HCT116 (cell line): Measurements from ENCODE around the gene ZBTB7C. TPM values are rescaled to one million over a fixed set of nuclear protein-coding genes. Genes with fewer than 3 reads are reported as not detected.

Experiments
- ATAC-seq: fragments of 200-7000 bp; cut with Tn5 transposase; 2 replicates; pipeline ENCODE4 v1.9.1; 2020; ENCODE audit warnings: mild to moderate bottlenecking, moderate library complexity
- BruUV-seq: library from RNA; stranded (reverse); fragments of 400-500 nt; replicated peaks from 2 replicates; lab custom pipeline; 2021; lab: Mats Ljungman, UMichigan
- CTCF ChIA-PET: fragments of 300-600 bp; sonication (Branson Sonifier 250); formaldehyde crosslinking; loops from one replicate; lab custom pipeline; 2021; ENCODE audit warnings: antibody characterized with exemption; lab: Charles Lee
- POLR2A ChIA-PET: fragments of 300-600, 350-600 bp; sonication (Branson Sonifier 250); formaldehyde crosslinking; loops from one replicate; lab custom pipeline; 2021; ENCODE audit warnings: antibody characterized with exemption; lab: Charles Lee
- RAD21 ChIA-PET, 2 experiments: fragments of 300-600 bp; sonication (Branson Sonifier 250); formaldehyde crosslinking; loops; one replicate each; lab custom pipeline; 2023; ENCODE audit warnings: low total read pairs in 2 of 2; ENCODE audit not compliant: uncharacterized antibody in 2 of 2, unreplicated experiment in 2 of 2, low non-redundant PET in 1 of 2; lab: Charles Lee
- DNase-seq: peaks from one replicate; pipeline ENCODE4 v3.0.0-alpha.2; 2010; ENCODE audit warnings: low read depth, low spot score
- H2AFZ ChIP-seq: fragments of 200-600 bp; shearing (Covaris generic), sonication (generic); 2 replicates; pipeline ENCODE4 v1.6.1; 2017; ENCODE audit warnings: low read depth, mixed run types, mixed read lengths, antibody characterized with exemption, low read length; ENCODE audit not compliant: poor library complexity, severe bottlenecking
- H3K27ac ChIP-seq: 2 replicates; pipeline ENCODE4 v1.5.1; 2012; ENCODE audit warnings: low read depth, low read length
- H3K27me3 ChIP-seq: fragments of 200-600 bp; sonication (generic); 2 replicates; pipeline ENCODE4 v1.6.1; 2016; ENCODE audit warnings: mixed run types, low read length, mixed read lengths; ENCODE audit not compliant: insufficient read depth
- H3K36me3 ChIP-seq, 2 experiments: fragments of 200-500 bp in 1 of 2; fragments of 200-600 bp in 1 of 2; sonication (Bioruptor generic) in 1 of 2; sonication (generic) in 1 of 2; 2 replicates each; pipeline versions ENCODE4 v1.5.1 to v1.6.1; 2014 to 2016; ENCODE audit warnings: low read length in 2 of 2, inconsistent platforms in 1 of 2, mixed read lengths in 1 of 2, mixed run types in 1 of 2; ENCODE audit not compliant: insufficient read depth in 2 of 2, control insufficient read depth in 1 of 2
- H3K4me1 ChIP-seq, 2 experiments: fragments of 200-600 bp in 1 of 2; sonication (generic) in 1 of 2; 2 replicates each; pipeline versions ENCODE4 v1.5.1 to v1.6.1; 2012 to 2017; ENCODE audit warnings: low read length in 2 of 2, inconsistent platforms in 1 of 2, mild to moderate bottlenecking in 1 of 2, mixed read lengths in 1 of 2, mixed run types in 1 of 2, moderate library complexity in 1 of 2; ENCODE audit not compliant: insufficient read depth in 2 of 2, control insufficient read depth in 1 of 2
- H3K4me2 ChIP-seq: fragments of 200-600 bp; sonication (generic); 2 replicates; pipeline ENCODE4 v1.6.1; 2017; ENCODE audit warnings: mixed run types, low read length, mixed read lengths
- H3K4me3 ChIP-seq, 2 experiments: fragments of 200-600 bp in 1 of 2; sonication (generic) in 1 of 2; replicated peaks in 1 of 2; 2 replicates each; pipeline ENCODE4 v1.5.1; 2011 to 2016; ENCODE audit warnings: low read length in 2 of 2, control low read depth in 1 of 2, low read depth in 1 of 2, mild to moderate bottlenecking in 1 of 2, mixed read lengths in 1 of 2, mixed run types in 1 of 2
- H3K79me2 ChIP-seq: fragments of 200-600 bp; sonication (generic); 2 replicates; pipeline ENCODE4 v1.6.1; 2017; ENCODE audit warnings: mild to moderate bottlenecking, mixed run types, low read length, moderate library complexity, mixed read lengths; ENCODE audit not compliant: insufficient read depth
- H3K9ac ChIP-seq: fragments of 200-600 bp; sonication (generic); 2 replicates; pipeline ENCODE4 v1.6.1; 2016; ENCODE audit warnings: low read length, mixed read lengths
- H3K9me2 ChIP-seq: fragments of 200-600 bp; sonication (generic), shearing (Covaris generic); 2 replicates; pipeline ENCODE4 v1.6.1; 2017; ENCODE audit warnings: mixed run types, mild to moderate bottlenecking, moderate library complexity; ENCODE audit not compliant: insufficient read depth
- H3K9me3 ChIP-seq, 2 experiments: fragments of 200-500 bp in 1 of 2; fragments of 200-600 bp in 1 of 2; sonication (Bioruptor generic) in 1 of 2; sonication (generic) in 1 of 2; 2 replicates each; pipeline ENCODE4 v1.6.1; 2014 to 2017; ENCODE audit warnings: low read length in 2 of 2, mixed read lengths in 2 of 2, inconsistent platforms in 1 of 2, low read depth in 1 of 2, mild to moderate bottlenecking in 1 of 2, mixed run types in 1 of 2, moderate library complexity in 1 of 2; ENCODE audit not compliant: control insufficient read depth in 1 of 2, insufficient read depth in 1 of 2
- H4K20me1 ChIP-seq: fragments of 200-600 bp; sonication (generic), shearing (Covaris generic); 2 replicates; pipeline ENCODE4 v1.6.1; 2017; ENCODE audit warnings: mixed run types, mild to moderate bottlenecking, moderate library complexity; ENCODE audit not compliant: insufficient read depth
- ATF3 ChIP-seq: IDR thresholded peaks from 2 replicates; pipeline ENCODE4 v1.6.1; 2012
- CBX3 ChIP-seq: IDR thresholded peaks from 2 replicates; pipeline ENCODE4 v1.6.1; 2012; ENCODE audit warnings: low read depth
- CTCF ChIP-seq, 3 experiments: fragments of 200-600 bp in 1 of 3; sonication (generic) in 1 of 3; IDR thresholded peaks in 2 of 3; conservative IDR thresholded peaks in 1 of 3; 2 replicates each; pipeline ENCODE4 v1.5.1; 2012 to 2017; ENCODE audit warnings: low read depth in 2 of 3, low read length in 2 of 3, antibody characterized with exemption in 1 of 3, borderline replicate concordance in 1 of 3, control low read depth in 1 of 3, mild to moderate bottlenecking in 1 of 3, mixed read lengths in 1 of 3, mixed run types in 1 of 3, moderate library complexity in 1 of 3; ENCODE audit not compliant: insufficient read depth in 1 of 3
- EGR1 ChIP-seq: IDR thresholded peaks from 2 replicates; pipeline ENCODE4 v1.6.1; 2012; ENCODE audit warnings: low read depth
- ELF1 ChIP-seq: IDR thresholded peaks from 2 replicates; pipeline ENCODE4 v1.6.1; 2012; ENCODE audit warnings: low read depth, borderline replicate concordance
- EZH2 ChIP-seq: fragments of 200-600 bp; sonication (generic); IDR thresholded peaks from 2 replicates; pipeline ENCODE4 v1.6.1; 2017; ENCODE audit warnings: antibody characterized with exemption, mixed run types
- FOSL1 ChIP-seq: IDR thresholded peaks from 2 replicates; pipeline ENCODE4 v1.6.1; 2012; ENCODE audit warnings: low read depth
- JUND ChIP-seq: IDR thresholded peaks from 2 replicates; pipeline ENCODE4 v1.6.1; 2012
- MAX ChIP-seq: IDR thresholded peaks from 2 replicates; pipeline ENCODE4 v1.6.1; 2012
- POLR2A ChIP-seq: IDR thresholded peaks from 2 replicates; pipeline ENCODE4 v1.7.0; 2011; ENCODE audit warnings: borderline replicate concordance; ENCODE audit not compliant: insufficient read depth, insufficient read length; ENCODE audit errors: extremely low read depth
- POLR2AphosphoS5 ChIP-seq: IDR thresholded peaks from 2 replicates; pipeline ENCODE4 v1.6.1; 2011; ENCODE audit warnings: mild to moderate bottlenecking, low read depth, low read length, moderate library complexity
- REST ChIP-seq: IDR thresholded peaks from 2 replicates; pipeline ENCODE4 v1.6.1; 2012; ENCODE audit warnings: low read depth
- SP1 ChIP-seq: IDR thresholded peaks from 2 replicates; pipeline ENCODE4 v1.6.1; 2012; ENCODE audit warnings: low read depth
- SRF ChIP-seq: IDR thresholded peaks from 2 replicates; pipeline ENCODE4 v1.6.1; 2012; ENCODE audit warnings: low read depth
- YY1 ChIP-seq: IDR thresholded peaks from 2 replicates; pipeline ENCODE4 v1.6.1; 2011; ENCODE audit warnings: low read length, low read depth, moderate library complexity, mild to moderate bottlenecking; ENCODE audit not compliant: insufficient replicate concordance; ENCODE audit errors: extremely low read depth
- ZBTB33 ChIP-seq: IDR thresholded peaks from 2 replicates; pipeline ENCODE4 v1.6.1; 2011; ENCODE audit warnings: mild to moderate bottlenecking, low read length, moderate library complexity; ENCODE audit not compliant: insufficient replicate concordance; ENCODE audit errors: extremely low read depth
- ZNF274 ChIP-seq: fragments of 200-500 bp; sonication (Bioruptor generic); IDR thresholded peaks from 2 replicates; pipeline ENCODE4 v1.6.1; 2014; ENCODE audit warnings: mild to moderate bottlenecking, low read depth, low read length, inconsistent platforms
- intact Hi-C: fragments of 100-400 bp; cut with micrococcal nuclease; formaldehyde crosslinking; loops from 2 replicates; pipeline ENCODE4 v1.10.0; 2022
- total RNA-seq: library from RNA; stranded (reverse); gene quantifications from one replicate; pipeline ENCODE4 v1.2.1, GENCODE V29; 2021; ENCODE audit not compliant: unreplicated experiment

ZBTB7C gene
- total RNA-seq, 1 experiment from 2014 or later = 0.37 TPM

- ChIA-PET CTCF (no interaction called here), POLR2A (no interaction called here), RAD21 (no interaction called here)
- no peaks in the 10 kb centered on the region for H3K4me1 ChIP-seq
- intact Hi-C loops = no loop called here
- H3K4me3 ChIP-seq = no peak overlapping the region
- DNase-seq (no peak), ATAC-seq (no peak)
- no peak overlapping the region for H3K9ac ChIP-seq
- no peaks in the 10 kb centered on the region for H3K79me2 ChIP-seq
- no peak overlapping the region for H3K4me2 ChIP-seq
- no peaks in the 10 kb centered on the region for H3K27me3 ChIP-seq
- no peaks in the 10 kb centered on the region for H4K20me1 ChIP-seq
- no peak for TF ChIP-seq ZBTB33
- TF ChIP-seq CBX3 = no peak
- no peak for TF ChIP-seq ELF1
- no peak for TF ChIP-seq EZH2
- no peak for TF ChIP-seq MAX
- TF ChIP-seq SP1 = no peak
- no peak for TF ChIP-seq FOSL1
- TF ChIP-seq POLR2AphosphoS5 = no peak
- no peak for TF ChIP-seq EGR1
- no peak for TF ChIP-seq ZNF274
- TF ChIP-seq JUND = no peak
- TF ChIP-seq REST = no peak
- TF ChIP-seq ATF3 = no peak
- TF ChIP-seq SRF = no peak
- no peak for TF ChIP-seq YY1
- TF ChIP-seq POLR2A = no peak
- TF ChIP-seq CTCF (IDR thresholded peaks at IDR 0.05 in 2 of 3, conservative IDR thresholded peaks at IDR 0.05 in 1 of 3; ENCODE audit: borderline replicate concordance in 1 of 3, insufficient read depth in 1 of 3, low read depth in 2 of 3, low read length in 2 of 3) = no peak
- H3K36me3 ChIP-seq = no peaks in the 10 kb centered on the region
- no peak overlapping the region for H2AFZ ChIP-seq
- BruUV-seq = no TSS peak
- no peak overlapping the region for H3K27ac ChIP-seq
- no peaks in the 10 kb centered on the region for H3K9me3 ChIP-seq
- no peaks in the 10 kb centered on the region for H3K9me2 ChIP-seq
These were observed 89.2 kb downstream of the ZBTB7C start for GRCh38 chr18:48319801-48320638.
